ENCODE results near the gene MRPL12.

The MRPL12 gene

GRCh38 chr17:81703747-81704654 is 834 bp downstream of the MRPL12 start:
- DNase-seq = no peak

GRCh38 chr17:81705518-81706231 is 2.5 kb downstream of the MRPL12 start:
- DNase-seq = no peak

GRCh38 chr17:81706232-81706611 is 3.1 kb downstream of the MRPL12 start:
- DNase-seq = no peak

- no peak for DNase-seq
These were observed 3.8 kb downstream of the MRPL12 start for GRCh38 chr17:81706757-81707624.

- DNase-seq = no peak
These were observed 4.8 kb downstream of the MRPL12 start for GRCh38 chr17:81707725-81708646.

GRCh38 chr17:81708739-81709185 is 5.6 kb downstream of the MRPL12 start:
- DNase-seq = no peak

GRCh38 chr17:81710514-81711308 is 7.5 kb downstream of the MRPL12 start:
- DNase-seq = no peak

GRCh38 chr17:81711814-81712467 is 8.8 kb downstream of the MRPL12 start, which contains the start of gene SLC25A10:
TSS of gene SLC25A10 (plus strand) at chr17:81712284. CDS start at chr17:81712427, 143 bp downstream.
- peak; percentile 65 for DNase-seq

- no peak for DNase-seq
These were observed 9.4 kb downstream of the MRPL12 start for GRCh38 chr17:81712468-81713003.

- no peak for DNase-seq
These were observed 9.9 kb downstream of the MRPL12 start for GRCh38 chr17:81713004-81713555.

- no peak for DNase-seq
These were observed 10.6 kb downstream of the MRPL12 start for GRCh38 chr17:81713556-81714411.

- DNase-seq = no peak
These were observed 11.4 kb downstream of the MRPL12 start for GRCh38 chr17:81714412-81715106.

- no peak for DNase-seq
These were observed 12.1 kb downstream of the MRPL12 start for GRCh38 chr17:81715107-81715871.

GRCh38 chr17:81715872-81716673 is 12.9 kb downstream of the MRPL12 start:
- DNase-seq = no peak

GRCh38 chr17:81716674-81716996 is 13.5 kb downstream of the MRPL12 start:
- DNase-seq = no peak

- no peak for DNase-seq
These were observed 14.0 kb downstream of the MRPL12 start for GRCh38 chr17:81717049-81717765.
